DND-41 (cell line): ENCODE data around the gene FOLR3.
"Not testable (repeated sequence)": the region's sequence is repeated elsewhere in the genome, so short reads cannot be mapped to it uniquely, and the experiment has no call there.

Source experiments
- ATAC-seq: fragments of 200-7000 bp; cut with Tn5 transposase; 3 replicates; pipeline ENCODE4 v1.9.1; 2021; ENCODE audit warnings: low read depth; ENCODE audit not compliant: insufficient read depth
- DNase-seq: peaks from one replicate; pipeline ENCODE4 v3.0.0-alpha.2; 2020
- H2AFZ ChIP-seq: 2 replicates; pipeline ENCODE4 v1.6.0; 2012; ENCODE audit warnings: low read depth, low read length
- H3K27ac ChIP-seq: 2 replicates; pipeline ENCODE4 v1.5.1; 2012; ENCODE audit warnings: low read length, inconsistent platforms
- H3K27me3 ChIP-seq: fragments of 200-600 bp; sonication (generic); 2 replicates; pipeline ENCODE4 v1.6.0; 2012; ENCODE audit warnings: low read length, mild to moderate bottlenecking, inconsistent platforms; ENCODE audit not compliant: insufficient read depth, poor library complexity
- H3K36me3 ChIP-seq: 2 replicates; pipeline ENCODE4 v1.5.1; 2012; ENCODE audit warnings: low read length, inconsistent platforms; ENCODE audit not compliant: insufficient read depth
- H3K4me1 ChIP-seq: 2 replicates; pipeline ENCODE4 v1.5.1; 2012; ENCODE audit warnings: mild to moderate bottlenecking, low read length; ENCODE audit not compliant: insufficient read depth
- H3K4me2 ChIP-seq: 2 replicates; pipeline ENCODE4 v1.6.0; 2012; ENCODE audit warnings: mild to moderate bottlenecking, moderate library complexity, low read length, inconsistent platforms; ENCODE audit not compliant: insufficient read depth
- H3K4me3 ChIP-seq, 2 experiments: fragments of 200-600 bp in 1 of 2; shearing (Covaris generic) in 1 of 2; 2 replicates each; pipeline ENCODE4 v1.5.1; 2012 to 2016; ENCODE audit warnings: inconsistent platforms in 2 of 2, low read length in 2 of 2, mild to moderate bottlenecking in 2 of 2, low read depth in 1 of 2, moderate library complexity in 1 of 2
- H3K79me2 ChIP-seq: 2 replicates; pipeline ENCODE4 v1.6.0; 2012; ENCODE audit warnings: low read length, inconsistent platforms; ENCODE audit not compliant: insufficient read depth
- H3K9ac ChIP-seq: 2 replicates; pipeline ENCODE4 v1.6.0; 2012; ENCODE audit warnings: low read depth, mild to moderate bottlenecking, inconsistent platforms, low read length, moderate library complexity
- H3K9me3 ChIP-seq: 2 replicates; pipeline ENCODE4 v1.5.1; 2012; ENCODE audit warnings: low read length, moderate library complexity, mild to moderate bottlenecking, inconsistent platforms; ENCODE audit not compliant: insufficient read depth, severe bottlenecking
- H4K20me1 ChIP-seq: 2 replicates; pipeline ENCODE4 v1.6.0; 2012; ENCODE audit warnings: low read length; ENCODE audit not compliant: insufficient read depth
- CTCF ChIP-seq: IDR thresholded peaks from 2 replicates; pipeline ENCODE4 v1.5.1; 2012; ENCODE audit warnings: borderline replicate concordance, low read length, moderate library complexity, mild to moderate bottlenecking; ENCODE audit not compliant: poor library complexity, severe bottlenecking; ENCODE audit errors: extremely low read depth
- EZH2 ChIP-seq: IDR thresholded peaks from 3 replicates; pipeline ENCODE4 v1.6.1; 2012; ENCODE audit warnings: borderline replicate concordance, low read depth, mild to moderate bottlenecking, moderate library complexity, low read length, inconsistent platforms; ENCODE audit not compliant: severe bottlenecking

Gene FOLR3

GRCh38 chr11:72177656-72178055 lies 42.1 kb downstream of the FOLR3 start:
- H4K20me1 ChIP-seq = no peaks in the 10 kb centered on the region
- H3K4me2 ChIP-seq = no peak overlapping the region
- H3K27me3 ChIP-seq = peaks cover 9% of the 10 kb centered on the region
- no peak overlapping the region for H3K27ac ChIP-seq
- no peak for TF ChIP-seq EZH2
- TF ChIP-seq CTCF = no peak
- H3K4me1 ChIP-seq = no peaks in the 10 kb centered on the region
- H3K36me3 ChIP-seq = no peaks in the 10 kb centered on the region
- no peak overlapping the region for H2AFZ ChIP-seq
- no peaks in the 10 kb centered on the region for H3K9me3 ChIP-seq
- DNase-seq (no peak), ATAC-seq (no peak)
- H3K79me2 ChIP-seq = no peaks in the 10 kb centered on the region
- no peak overlapping the region for H3K4me3 ChIP-seq
- no peak overlapping the region for H3K9ac ChIP-seq

DNA sequence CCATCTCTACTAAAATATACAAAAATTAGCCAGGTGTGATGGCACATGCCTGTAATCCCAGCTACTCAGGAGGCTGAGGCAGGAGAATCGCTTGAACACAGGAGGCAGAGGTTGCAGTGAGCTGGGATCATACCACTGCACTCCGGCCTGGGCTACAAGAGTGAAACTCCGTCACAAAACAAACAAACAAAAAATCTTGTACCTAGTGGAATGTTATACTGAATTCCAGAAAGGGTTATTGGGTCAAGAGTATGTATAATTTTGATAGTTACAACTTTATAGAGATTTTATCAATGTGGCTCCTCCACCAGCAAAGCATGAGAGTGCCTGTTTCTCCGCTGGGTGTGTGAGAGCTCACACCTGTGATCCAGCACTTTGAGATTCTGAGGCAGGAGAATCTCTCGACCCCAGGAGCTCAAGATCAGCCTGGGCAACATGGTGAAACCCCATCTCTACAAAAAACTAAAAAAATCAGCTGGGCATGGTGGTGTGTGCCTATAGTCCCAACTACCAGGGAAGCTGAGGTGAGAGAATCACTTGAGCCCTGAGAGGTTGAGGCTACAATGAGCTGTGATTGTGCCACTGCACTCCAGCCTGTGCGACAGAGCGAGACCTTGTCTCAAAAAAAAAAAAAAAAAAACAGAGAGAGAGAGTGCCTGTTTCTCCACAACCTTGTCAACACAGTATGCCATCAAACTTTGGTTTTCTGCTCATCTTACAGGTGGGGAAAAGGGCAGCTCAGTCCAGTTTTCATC lies 43.7 kb downstream of the FOLR3 start:
- no peak overlapping the region for H3K4me2 ChIP-seq
- no peak for ATAC-seq
- H3K79me2 ChIP-seq = no peaks in the 10 kb centered on the region
- no peak overlapping the region for H3K4me3 ChIP-seq
- no peaks in the 10 kb centered on the region for H3K9me3 ChIP-seq
- DNase-seq = no peak
- no peaks in the 10 kb centered on the region for H4K20me1 ChIP-seq
- no peak for TF ChIP-seq CTCF
- no peak for TF ChIP-seq EZH2
- H3K36me3 ChIP-seq = no peaks in the 10 kb centered on the region
- H2AFZ ChIP-seq = no peak overlapping the region
- H3K27ac ChIP-seq = no peak overlapping the region
- H3K4me1 ChIP-seq = no peaks in the 10 kb centered on the region
- no peak overlapping the region for H3K9ac ChIP-seq
- peaks cover 4% of the 10 kb centered on the region for H3K27me3 ChIP-seq

GRCh38 chr11:72179804-72180396 lies 44.4 kb downstream of the FOLR3 start:
- no peak overlapping the region for H3K4me2 ChIP-seq
- ATAC-seq (no peak), DNase-seq (no peak)
- no peaks in the 10 kb centered on the region for H4K20me1 ChIP-seq
- H3K36me3 ChIP-seq = no peaks in the 10 kb centered on the region
- H3K4me1 ChIP-seq = no peaks in the 10 kb centered on the region
- H3K9ac ChIP-seq = no peak overlapping the region
- peaks cover 4% of the 10 kb centered on the region for H3K27me3 ChIP-seq
- no peak overlapping the region for H3K27ac ChIP-seq
- no peaks in the 10 kb centered on the region for H3K9me3 ChIP-seq
- TF ChIP-seq CTCF (no peak), EZH2 (no peak)
- no peak overlapping the region for H2AFZ ChIP-seq
- no peak overlapping the region for H3K4me3 ChIP-seq
- no peaks in the 10 kb centered on the region for H3K79me2 ChIP-seq

- H3K9me3 ChIP-seq, H3K4me1 ChIP-seq, H3K36me3 ChIP-seq, H2AFZ ChIP-seq, DNase-seq, H3K27ac ChIP-seq, H3K27me3 ChIP-seq, H3K9ac ChIP-seq, H3K4me3 ChIP-seq, H4K20me1 ChIP-seq, H3K4me2 ChIP-seq, H3K79me2 ChIP-seq: not testable (repeated sequence)
- ATAC-seq = peak; percentile 36; the same call in 2 of the 3 replicates
Measured at GRCh38 chr11:72180892-72181552, 45.5 kb downstream of the FOLR3 start.
